Kidney epithelial cell (primary cell): ENCODE data around the gene CSF3. TPM values are rescaled to one million over a fixed set of nuclear protein-coding genes. Genes with fewer than 3 reads are reported as not detected.

Experiments used
- DNase-seq: peaks from one replicate; pipeline ENCODE4 v3.0.0-alpha.2; 2010; ENCODE audit warnings: low read depth
- H3K27me3 ChIP-seq: 2 replicates; pipeline ENCODE4 v1.6.0; 2011; ENCODE audit warnings: low read length; ENCODE audit not compliant: control insufficient read depth, insufficient read depth
- H3K36me3 ChIP-seq: 2 replicates; pipeline ENCODE4 v1.5.1; 2011; ENCODE audit warnings: low read length; ENCODE audit not compliant: control insufficient read depth, insufficient read depth
- H3K4me3 ChIP-seq: 2 replicates; pipeline ENCODE4 v1.5.1; 2011; ENCODE audit warnings: low read depth, mild to moderate bottlenecking, control low read depth, low read length
- total RNA-seq: library from RNA; depleted of rRNA; stranded (reverse); fragments of >200 nt; gene quantifications from 2 replicates; pipeline ENCODE4 v1.2.3, GENCODE V29; 2015
- TF ChIP-seq, protein P1 (sequence below): IDR thresholded peaks from 2 replicates; pipeline ENCODE4 v1.5.1; 2011; ENCODE audit warnings: mild to moderate bottlenecking, moderate library complexity, low read length, control low read depth, inconsistent platforms; ENCODE audit not compliant: insufficient read depth, poor library complexity, severe bottlenecking

Gene CSF3
- total RNA-seq, 1 donor from 2014 or later = not detected

- DNase-seq = no peak
- Histone ChIP-seq H3K27me3 (no peaks in the 10 kb centered on the region), H3K4me3 (no peak overlapping the region), H3K36me3 (no peaks in the 10 kb centered on the region)
- TF ChIP-seq, protein P1, sequence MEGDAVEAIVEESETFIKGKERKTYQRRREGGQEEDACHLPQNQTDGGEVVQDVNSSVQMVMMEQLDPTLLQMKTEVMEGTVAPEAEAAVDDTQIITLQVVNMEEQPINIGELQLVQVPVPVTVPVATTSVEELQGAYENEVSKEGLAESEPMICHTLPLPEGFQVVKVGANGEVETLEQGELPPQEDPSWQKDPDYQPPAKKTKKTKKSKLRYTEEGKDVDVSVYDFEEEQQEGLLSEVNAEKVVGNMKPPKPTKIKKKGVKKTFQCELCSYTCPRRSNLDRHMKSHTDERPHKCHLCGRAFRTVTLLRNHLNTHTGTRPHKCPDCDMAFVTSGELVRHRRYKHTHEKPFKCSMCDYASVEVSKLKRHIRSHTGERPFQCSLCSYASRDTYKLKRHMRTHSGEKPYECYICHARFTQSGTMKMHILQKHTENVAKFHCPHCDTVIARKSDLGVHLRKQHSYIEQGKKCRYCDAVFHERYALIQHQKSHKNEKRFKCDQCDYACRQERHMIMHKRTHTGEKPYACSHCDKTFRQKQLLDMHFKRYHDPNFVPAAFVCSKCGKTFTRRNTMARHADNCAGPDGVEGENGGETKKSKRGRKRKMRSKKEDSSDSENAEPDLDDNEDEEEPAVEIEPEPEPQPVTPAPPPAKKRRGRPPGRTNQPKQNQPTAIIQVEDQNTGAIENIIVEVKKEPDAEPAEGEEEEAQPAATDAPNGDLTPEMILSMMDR = no peak
Observed at GRCh38 chr17:40023590-40024292, 8.5 kb downstream of the CSF3 start.

DNA sequence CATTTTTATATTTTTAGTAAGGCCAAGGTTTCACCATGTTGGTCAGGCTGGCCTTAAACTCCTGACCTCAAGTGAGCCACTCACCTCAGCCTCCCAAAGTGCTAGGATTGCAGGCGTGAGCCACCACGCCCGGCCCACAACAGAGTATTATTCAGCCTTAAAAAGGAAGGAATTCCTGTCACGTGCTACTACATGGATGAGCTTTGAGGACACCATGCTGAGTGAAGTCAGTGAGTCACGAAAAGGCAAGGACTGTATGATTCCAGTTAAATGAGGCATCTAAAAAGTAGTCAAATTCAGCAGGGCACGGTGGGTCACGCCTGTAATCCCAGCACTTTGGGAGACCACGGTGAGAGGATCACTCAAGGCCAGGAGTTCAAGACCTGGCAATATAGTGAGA, 9.7 kb downstream of the CSF3 start:
- Histone ChIP-seq H3K36me3 (no peaks in the 10 kb centered on the region), H3K4me3 (no peak overlapping the region), H3K27me3 (no peaks in the 10 kb centered on the region)
- TF ChIP-seq, protein P1 = no peak
- DNase-seq = no peak

GRCh38 chr17:40025559-40025958, 10.3 kb downstream of the CSF3 start:
- no peak for DNase-seq
- TF ChIP-seq, protein P1 = no peak
- no peaks in the 10 kb centered on the region for H3K36me3 ChIP-seq
- H3K27me3 ChIP-seq = no peaks in the 10 kb centered on the region
- H3K4me3 ChIP-seq = no peak overlapping the region

GRCh38 chr17:40025991-40026815, 11.0 kb downstream of the CSF3 start:
- TF ChIP-seq, protein P1 = no peak
- no peak overlapping the region for H3K4me3 ChIP-seq

GRCh38 chr17:40026816-40027613, 11.8 kb downstream of the CSF3 start:
- TF ChIP-seq, protein P1 = peak; percentile 91
- Histone ChIP-seq H3K27me3 (no peaks in the 10 kb centered on the region), H3K36me3 (no peaks in the 10 kb centered on the region), H3K4me3 (no peak overlapping the region)
- DNase-seq = no peak

More at GRCh38 chr17:40025991-40026815, 11.0 kb downstream of the CSF3 start:
- DNase-seq = no peak
- H3K27me3 ChIP-seq = no peaks in the 10 kb centered on the region
- H3K36me3 ChIP-seq = no peaks in the 10 kb centered on the region
